K562 (cell line): ENCODE data around the gene LPXN. TPM values are rescaled to one million over a fixed set of nuclear protein-coding genes. Genes with fewer than 3 reads are reported as not detected.

Experiments used
- ATAC-seq: fragments of 200-7000 bp; cut with Tn5 transposase; 3 replicates; pipeline ENCODE4 v1.9.1; 2020; ENCODE audit warnings: moderate library complexity
- BruUV-seq: library from RNA; stranded (reverse); fragments of 400-500 nt; replicated peaks from 2 replicates; lab custom pipeline; 2021; lab: Mats Ljungman, UMichigan
- CTCF ChIA-PET: fragments of 300-600 bp; formaldehyde crosslinking; extraction: SDS; loops from one replicate; lab custom pipeline; 2021; ENCODE audit warnings: low intra/inter-chr PET ratio; lab: Yijun Ruan, JAX
- POLR2A ChIA-PET: fragments of 300-600, 350-650 bp; sonication (Branson Sonifier 250); formaldehyde crosslinking; extraction: SDS; loops from one replicate; lab custom pipeline; 2021; ENCODE audit warnings: antibody characterized with exemption, inconsistent platforms; lab: Yijun Ruan, JAX
- DNase-seq, 4 experiments: peaks; one replicate each; pipeline versions ENCODE4 v3.0.0 to v3.0.0-alpha.2; 2011 to 2018; ENCODE audit warnings: low spot score in 3 of 4, mixed read lengths in 3 of 4; ENCODE audit errors: extremely low read depth in 1 of 4
- FAIRE-seq: peaks from 2 replicates; lab custom pipeline; 2011; peaks lifted over from hg19 to GRCh38; lab: Jason Lieb, UNC
- H2AFZ ChIP-seq: 2 replicates; pipeline ENCODE4 v1.6.0; 2011; ENCODE audit warnings: low read depth, low read length, control low read depth, inconsistent platforms
- H3K27ac ChIP-seq: fragments of 200-600 bp; 3 replicates; pipeline ENCODE4 v1.8.0; 2011; ENCODE audit warnings: low read depth, mild to moderate bottlenecking, control low read depth, inconsistent platforms, low read length, moderate library complexity, mixed read lengths; ENCODE audit errors: extremely low read depth
- H3K27me3 ChIP-seq, 2 experiments: fragments of 300-600 bp in 1 of 2; 2 replicates in 1 of 2; 3 replicates in 1 of 2; pipeline versions ENCODE4 v1.6.0 to v1.8.0; 2011; ENCODE audit warnings: inconsistent platforms in 2 of 2, low read length in 2 of 2, mild to moderate bottlenecking in 1 of 2, mixed read lengths in 1 of 2, moderate library complexity in 1 of 2; ENCODE audit not compliant: control insufficient read depth in 2 of 2, insufficient read depth in 2 of 2
- H3K36me3 ChIP-seq: fragments of 300-600 bp; 3 replicates; pipeline ENCODE4 v1.8.0; 2011; ENCODE audit warnings: mild to moderate bottlenecking, low read length, inconsistent platforms; ENCODE audit not compliant: control insufficient read depth, insufficient read depth
- H3K4me1 ChIP-seq, 2 experiments: fragments of 200-600 bp in 1 of 2; replicated peaks in 1 of 2; 2 replicates in 1 of 2; 3 replicates in 1 of 2; pipeline versions ENCODE4 v1.5.1 to v1.8.0; 2011; ENCODE audit warnings: inconsistent platforms in 2 of 2, low read length in 2 of 2, mild to moderate bottlenecking in 1 of 2, mixed read lengths in 1 of 2, moderate library complexity in 1 of 2; ENCODE audit not compliant: control insufficient read depth in 2 of 2, insufficient read depth in 2 of 2
- H3K4me2 ChIP-seq: 2 replicates; pipeline ENCODE4 v1.6.1; 2011; ENCODE audit warnings: low read length, control low read depth, inconsistent platforms, mixed read lengths; ENCODE audit not compliant: insufficient read depth
- H3K4me3 ChIP-seq: fragments of 200-600 bp; sonication (generic), shearing (Covaris generic); 2 replicates; pipeline ENCODE4 v1.5.1; 2016; ENCODE audit warnings: control low read depth, inconsistent platforms
- H3K79me2 ChIP-seq: fragments of 200-600 bp; 3 replicates; pipeline ENCODE4 v1.8.0; 2011; ENCODE audit warnings: low read length, inconsistent platforms; ENCODE audit not compliant: control insufficient read depth, insufficient read depth
- H3K9ac ChIP-seq, 2 experiments: 2 replicates each; pipeline versions ENCODE4 v1.6.0 to v1.6.1; 2011; ENCODE audit warnings: low read depth in 2 of 2, low read length in 2 of 2, control low read depth in 1 of 2, inconsistent platforms in 1 of 2, mild to moderate bottlenecking in 1 of 2, mixed read lengths in 1 of 2; ENCODE audit not compliant: insufficient read depth in 1 of 2
- H3K9me1 ChIP-seq: one replicate; pipeline ENCODE4 v1.6.0; 2011; ENCODE audit warnings: inconsistent platforms, mild to moderate bottlenecking, low read length, moderate library complexity; ENCODE audit not compliant: control insufficient read depth, insufficient read depth
- H3K9me3 ChIP-seq: replicated peaks from 2 replicates; pipeline ENCODE4 v1.5.1; 2011; ENCODE audit warnings: low read depth, low read length, inconsistent platforms; ENCODE audit not compliant: control insufficient read depth, insufficient read depth
- H4K20me1 ChIP-seq: replicated peaks from 2 replicates; pipeline ENCODE4 v1.6.1; 2011; ENCODE audit warnings: low read length, inconsistent platforms, mixed read lengths; ENCODE audit not compliant: control insufficient read depth, insufficient read depth
- FOXK1 ChIP-seq: sonication (generic); formaldehyde crosslinking; IDR thresholded peaks from 2 replicates; pipeline ENCODE4 v1.8.0; 2022; ENCODE audit warnings: missing genetic modification reagents, mild to moderate bottlenecking, borderline replicate concordance
- NELFE ChIP-seq: IDR thresholded peaks from 2 replicates; pipeline ENCODE4 v1.6.1; 2011; ENCODE audit warnings: mild to moderate bottlenecking; ENCODE audit not compliant: insufficient read depth, insufficient read length
- PPARD ChIP-seq: fragments of 250-450 bp; sonication (Bioruptor Pico); IDR thresholded peaks from 2 replicates; pipeline ENCODE4 v1.8.0; 2022; ENCODE audit warnings: inconsistent platforms, mild to moderate bottlenecking, moderate library complexity
- PURB ChIP-seq: sonication (generic); formaldehyde crosslinking; IDR thresholded peaks from 2 replicates; pipeline ENCODE4 v1.9.0; 2021; ENCODE audit warnings: low read depth, mild to moderate bottlenecking, missing genetic modification reagents
- TCF7 ChIP-seq: sonication (generic); IDR thresholded peaks from 2 replicates; pipeline ENCODE4 v1.6.1; 2016; ENCODE audit warnings: antibody characterized with exemption, borderline replicate concordance
- ZC3H4 ChIP-seq: sonication (generic); formaldehyde crosslinking; IDR thresholded peaks from 2 replicates; pipeline ENCODE4 v1.9.0; 2021; ENCODE audit warnings: missing genetic modification reagents, borderline replicate concordance
- ZSCAN29 ChIP-seq: fragments of 450-650 bp; IDR thresholded peaks from 2 replicates; pipeline ENCODE4 v1.6.1; 2017
- WGBS: fragments of 100-300 bp; shearing (Covaris generic); methylation state at CpG from one replicate; pipeline ENCODE4 v1.1.6; 2016; ENCODE audit warnings: low coverage, mixed read lengths; ENCODE audit not compliant: insufficient coverage; ENCODE audit errors: missing lambda C conversion rate; 5-methylcytosine and 5-hydroxymethylcytosine counted together
- in situ Hi-C: fragments of 300-500 bp; cut with MboI; formaldehyde crosslinking; loops from 4 replicates; pipeline ENCODE4 v1.15.0; 2018; ENCODE audit warnings: inconsistent platforms, mixed read lengths
- intact Hi-C: fragments of 100-400 bp; cut with micrococcal nuclease; formaldehyde crosslinking; loops from 2 replicates; pipeline ENCODE4 v1.14.2; 2022
- polyA plus RNA-seq, 8 experiments: library from polyadenylated mRNA; depleted of rRNA in 4 of 8; stranded (reverse) in 5 of 8; unstranded in 3 of 8; fragments of >200 nt; fragmentation: Nextera tagmentation in 2 of 8; fragmentation: Illumina TruSeq in 1 of 8; extraction: Ambion mirVana in 2 of 8; extraction: Trizol in 1 of 8; gene quantifications; 2 replicates each; pipeline versions ENCODE4 v1.2.1 to v1.2.3, GENCODE V29; 2011 to 2014; ENCODE audit warnings: inconsistent platforms in 1 of 8, missing spikeins in 1 of 8
- total RNA-seq, 7 experiments: library from RNA; depleted of rRNA in 6 of 7; stranded (reverse); fragments of >200 nt in 6 of 7; fragmentation: Illumina TruSeq in 2 of 7; extraction: Trizol in 2 of 7; gene quantifications; 2 replicates each; pipeline versions ENCODE4 v1.2.1 to v1.2.3, GENCODE V29; 2011 to 2021; ENCODE audit warnings: low replicate concordance in 1 of 7
- TF ChIP-seq, protein P1 (sequence below): conservative IDR thresholded peaks from 2 replicates; pipeline ENCODE4 v1.6.1; 2011; ENCODE audit warnings: low read depth, mild to moderate bottlenecking, low read length; ENCODE audit not compliant: control insufficient read depth
- TF ChIP-seq, protein P2 (sequence below): fragments of 250-450 bp; sonication (Bioruptor Pico); IDR thresholded peaks from 2 replicates; pipeline ENCODE4 v1.8.0; 2021; ENCODE audit warnings: borderline replicate concordance, mild to moderate bottlenecking, moderate library complexity; ENCODE audit not compliant: poor library complexity, severe bottlenecking
- TF ChIP-seq, protein P3 (sequence below): fragments of 200-800 bp; sonication (Bioruptor generic); IDR thresholded peaks from 2 replicates; pipeline ENCODE4 v1.6.1; 2017; ENCODE audit warnings: missing genetic modification characterization, missing compliant biosample characterization
- TF ChIP-seq, protein P4 (sequence below): sonication (generic); formaldehyde crosslinking; IDR thresholded peaks from 2 replicates; pipeline ENCODE4 v1.8.1; 2023; ENCODE audit warnings: missing genetic modification reagents, mild to moderate bottlenecking, borderline replicate concordance

The LPXN gene
- total and polyA plus RNA-seq, 9 of the 15 experiments (the other 6 are each of a cell fraction or from before 2014, with no cell fraction given), result 0.73 to 3.1 (median 2.0) TPM

DNA sequence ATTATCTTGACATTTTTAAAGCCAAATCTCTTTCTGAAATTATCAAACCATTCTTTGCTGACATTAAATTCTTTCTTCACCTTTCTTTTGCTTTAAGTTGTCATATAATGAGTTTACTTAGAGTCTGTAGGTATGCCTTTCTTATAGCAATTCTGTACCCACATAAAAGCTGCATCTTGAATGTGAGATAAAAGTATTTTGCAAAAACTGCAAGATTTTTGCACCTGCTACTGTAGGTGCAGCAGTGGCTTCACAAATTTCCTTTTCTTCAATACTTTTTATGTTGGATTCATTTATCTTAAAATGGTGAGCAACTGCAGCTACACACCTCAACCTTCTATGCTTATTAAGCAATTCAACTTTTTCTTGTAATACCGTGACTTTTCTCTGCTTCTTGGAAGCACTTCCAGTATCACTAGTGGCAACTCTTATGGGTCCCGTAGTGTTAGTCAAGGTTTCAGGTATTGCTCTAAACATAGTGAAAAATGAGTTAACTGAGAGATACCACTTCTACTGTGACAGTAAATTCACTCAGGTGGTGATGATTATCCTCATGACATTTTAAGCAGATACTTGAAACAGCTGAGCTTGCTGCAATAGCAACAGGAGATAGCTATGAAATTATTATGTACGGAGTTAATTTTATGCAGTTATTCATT is 22.0 kb upstream of the LPXN start:
- no peak overlapping the region for H3K9ac ChIP-seq
- H3K4me1 ChIP-seq, result peaks cover 4 to 14% of the 10 kb centered on the region in 2 experiments; a peak in 4 of 5 replicates
- no peak overlapping the region for H3K4me2 ChIP-seq
- intact Hi-C loops, result no loop called here
- peaks cover under 1% of the 10 kb centered on the region for H3K9me1 ChIP-seq
- H3K4me3 ChIP-seq, result no peak overlapping the region
- WGBS, result 68% methylated on average over 3 of the region's 3 CpGs
- no peak for DNase-seq
- H3K36me3 ChIP-seq, result peaks cover 33% of the 10 kb centered on the region
- in situ Hi-C loops, result no loop called here
- no peaks in the 10 kb centered on the region for H4K20me1 ChIP-seq
- no peaks in the 10 kb centered on the region for H3K27me3 ChIP-seq
- no peak overlapping the region for H2AFZ ChIP-seq
- peaks cover 100% of the 10 kb centered on the region for H3K79me2 ChIP-seq
- no TSS peak for BruUV-seq
- ChIA-PET POLR2A (interaction anchor here (0.9 to 1.5 kb wide), 3 partner anchors 8 to 17 kb away, joined by 3 to 5 read pairs (median 3); no protein-coding TSS in a partner anchor), CTCF (no interaction called here)
- no peaks in the 10 kb centered on the region for H3K9me3 ChIP-seq
- no peak overlapping the region for H3K27ac ChIP-seq
- ATAC-seq, result no peak; the same call in 2 of the 3 replicates
- FAIRE-seq, result no peak
- TF ChIP-seq TCF7 (no peak), NELFE (no peak), ZC3H4 (CRISPR knock-in tag) (no peak), FOXK1 (CRISPR knock-in tag) (no peak), ZSCAN29 (no peak), PPARD (no peak), PURB (CRISPR knock-in tag) (no peak)
- TF ChIP-seq, protein P1, sequence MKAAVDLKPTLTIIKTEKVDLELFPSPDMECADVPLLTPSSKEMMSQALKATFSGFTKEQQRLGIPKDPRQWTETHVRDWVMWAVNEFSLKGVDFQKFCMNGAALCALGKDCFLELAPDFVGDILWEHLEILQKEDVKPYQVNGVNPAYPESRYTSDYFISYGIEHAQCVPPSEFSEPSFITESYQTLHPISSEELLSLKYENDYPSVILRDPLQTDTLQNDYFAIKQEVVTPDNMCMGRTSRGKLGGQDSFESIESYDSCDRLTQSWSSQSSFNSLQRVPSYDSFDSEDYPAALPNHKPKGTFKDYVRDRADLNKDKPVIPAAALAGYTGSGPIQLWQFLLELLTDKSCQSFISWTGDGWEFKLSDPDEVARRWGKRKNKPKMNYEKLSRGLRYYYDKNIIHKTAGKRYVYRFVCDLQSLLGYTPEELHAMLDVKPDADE, result no peak
- TF ChIP-seq, protein P2, sequence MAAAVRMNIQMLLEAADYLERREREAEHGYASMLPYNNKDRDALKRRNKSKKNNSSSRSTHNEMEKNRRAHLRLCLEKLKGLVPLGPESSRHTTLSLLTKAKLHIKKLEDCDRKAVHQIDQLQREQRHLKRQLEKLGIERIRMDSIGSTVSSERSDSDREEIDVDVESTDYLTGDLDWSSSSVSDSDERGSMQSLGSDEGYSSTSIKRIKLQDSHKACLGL (CRISPR knock-in tag), result no peak
- TF ChIP-seq, protein P3, sequence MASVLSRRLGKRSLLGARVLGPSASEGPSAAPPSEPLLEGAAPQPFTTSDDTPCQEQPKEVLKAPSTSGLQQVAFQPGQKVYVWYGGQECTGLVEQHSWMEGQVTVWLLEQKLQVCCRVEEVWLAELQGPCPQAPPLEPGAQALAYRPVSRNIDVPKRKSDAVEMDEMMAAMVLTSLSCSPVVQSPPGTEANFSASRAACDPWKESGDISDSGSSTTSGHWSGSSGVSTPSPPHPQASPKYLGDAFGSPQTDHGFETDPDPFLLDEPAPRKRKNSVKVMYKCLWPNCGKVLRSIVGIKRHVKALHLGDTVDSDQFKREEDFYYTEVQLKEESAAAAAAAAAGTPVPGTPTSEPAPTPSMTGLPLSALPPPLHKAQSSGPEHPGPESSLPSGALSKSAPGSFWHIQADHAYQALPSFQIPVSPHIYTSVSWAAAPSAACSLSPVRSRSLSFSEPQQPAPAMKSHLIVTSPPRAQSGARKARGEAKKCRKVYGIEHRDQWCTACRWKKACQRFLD (CRISPR knock-in tag), result no peak
- TF ChIP-seq, protein P4, sequence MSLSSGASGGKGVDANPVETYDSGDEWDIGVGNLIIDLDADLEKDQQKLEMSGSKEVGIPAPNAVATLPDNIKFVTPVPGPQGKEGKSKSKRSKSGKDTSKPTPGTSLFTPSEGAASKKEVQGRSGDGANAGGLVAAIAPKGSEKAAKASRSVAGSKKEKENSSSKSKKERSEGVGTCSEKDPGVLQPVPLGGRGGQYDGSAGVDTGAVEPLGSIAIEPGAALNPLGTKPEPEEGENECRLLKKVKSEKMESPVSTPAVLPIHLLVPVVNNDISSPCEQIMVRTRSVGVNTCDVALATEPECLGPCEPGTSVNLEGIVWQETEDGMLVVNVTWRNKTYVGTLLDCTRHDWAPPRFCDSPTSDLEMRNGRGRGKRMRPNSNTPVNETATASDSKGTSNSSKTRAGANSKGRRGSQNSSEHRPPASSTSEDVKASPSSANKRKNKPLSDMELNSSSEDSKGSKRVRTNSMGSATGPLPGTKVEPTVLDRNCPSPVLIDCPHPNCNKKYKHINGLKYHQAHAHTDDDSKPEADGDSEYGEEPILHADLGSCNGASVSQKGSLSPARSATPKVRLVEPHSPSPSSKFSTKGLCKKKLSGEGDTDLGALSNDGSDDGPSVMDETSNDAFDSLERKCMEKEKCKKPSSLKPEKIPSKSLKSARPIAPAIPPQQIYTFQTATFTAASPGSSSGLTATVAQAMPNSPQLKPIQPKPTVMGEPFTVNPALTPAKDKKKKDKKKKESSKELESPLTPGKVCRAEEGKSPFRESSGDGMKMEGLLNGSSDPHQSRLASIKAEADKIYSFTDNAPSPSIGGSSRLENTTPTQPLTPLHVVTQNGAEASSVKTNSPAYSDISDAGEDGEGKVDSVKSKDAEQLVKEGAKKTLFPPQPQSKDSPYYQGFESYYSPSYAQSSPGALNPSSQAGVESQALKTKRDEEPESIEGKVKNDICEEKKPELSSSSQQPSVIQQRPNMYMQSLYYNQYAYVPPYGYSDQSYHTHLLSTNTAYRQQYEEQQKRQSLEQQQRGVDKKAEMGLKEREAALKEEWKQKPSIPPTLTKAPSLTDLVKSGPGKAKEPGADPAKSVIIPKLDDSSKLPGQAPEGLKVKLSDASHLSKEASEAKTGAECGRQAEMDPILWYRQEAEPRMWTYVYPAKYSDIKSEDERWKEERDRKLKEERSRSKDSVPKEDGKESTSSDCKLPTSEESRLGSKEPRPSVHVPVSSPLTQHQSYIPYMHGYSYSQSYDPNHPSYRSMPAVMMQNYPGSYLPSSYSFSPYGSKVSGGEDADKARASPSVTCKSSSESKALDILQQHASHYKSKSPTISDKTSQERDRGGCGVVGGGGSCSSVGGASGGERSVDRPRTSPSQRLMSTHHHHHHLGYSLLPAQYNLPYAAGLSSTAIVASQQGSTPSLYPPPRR (CRISPR knock-in tag), result no peak
